Measurements from ENCODE around the gene NEMF. TPM values are rescaled to one million over a fixed set of nuclear protein-coding genes. Genes with fewer than 3 reads are reported as not detected.
"Not testable (repeated sequence)": the region's sequence is repeated elsewhere in the genome, so short reads cannot be mapped to it uniquely, and the experiment has no call there.

The NEMF gene
- total RNA-seq, 2 donors from 2014 or later: 43.9 to 45.2 TPM

DNA sequence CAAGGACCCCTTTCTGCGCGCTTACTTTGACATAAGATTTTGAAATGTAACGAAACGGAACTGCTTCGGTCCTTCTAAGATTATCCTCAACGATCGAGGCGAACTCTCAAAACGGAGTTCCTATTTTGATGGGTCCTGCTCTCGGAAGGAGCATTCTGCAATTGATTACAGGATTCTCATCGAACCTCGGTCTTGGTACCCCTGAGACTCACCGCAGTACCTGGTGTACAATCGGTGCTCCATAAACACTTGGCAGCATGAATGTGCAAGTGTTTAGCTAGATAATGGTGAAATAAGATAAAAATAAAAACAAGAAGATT lies 530 bp upstream of the NEMF start:
- TF ChIP-seq, protein P1, sequence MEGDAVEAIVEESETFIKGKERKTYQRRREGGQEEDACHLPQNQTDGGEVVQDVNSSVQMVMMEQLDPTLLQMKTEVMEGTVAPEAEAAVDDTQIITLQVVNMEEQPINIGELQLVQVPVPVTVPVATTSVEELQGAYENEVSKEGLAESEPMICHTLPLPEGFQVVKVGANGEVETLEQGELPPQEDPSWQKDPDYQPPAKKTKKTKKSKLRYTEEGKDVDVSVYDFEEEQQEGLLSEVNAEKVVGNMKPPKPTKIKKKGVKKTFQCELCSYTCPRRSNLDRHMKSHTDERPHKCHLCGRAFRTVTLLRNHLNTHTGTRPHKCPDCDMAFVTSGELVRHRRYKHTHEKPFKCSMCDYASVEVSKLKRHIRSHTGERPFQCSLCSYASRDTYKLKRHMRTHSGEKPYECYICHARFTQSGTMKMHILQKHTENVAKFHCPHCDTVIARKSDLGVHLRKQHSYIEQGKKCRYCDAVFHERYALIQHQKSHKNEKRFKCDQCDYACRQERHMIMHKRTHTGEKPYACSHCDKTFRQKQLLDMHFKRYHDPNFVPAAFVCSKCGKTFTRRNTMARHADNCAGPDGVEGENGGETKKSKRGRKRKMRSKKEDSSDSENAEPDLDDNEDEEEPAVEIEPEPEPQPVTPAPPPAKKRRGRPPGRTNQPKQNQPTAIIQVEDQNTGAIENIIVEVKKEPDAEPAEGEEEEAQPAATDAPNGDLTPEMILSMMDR (IDR thresholded peaks at IDR 0.05): no peak
- DNase-seq (ENCODE audit: low spot score): no peak
- peak overlapping the region; percentile 83 to 90 for H3K27ac ChIP-seq

DNA sequence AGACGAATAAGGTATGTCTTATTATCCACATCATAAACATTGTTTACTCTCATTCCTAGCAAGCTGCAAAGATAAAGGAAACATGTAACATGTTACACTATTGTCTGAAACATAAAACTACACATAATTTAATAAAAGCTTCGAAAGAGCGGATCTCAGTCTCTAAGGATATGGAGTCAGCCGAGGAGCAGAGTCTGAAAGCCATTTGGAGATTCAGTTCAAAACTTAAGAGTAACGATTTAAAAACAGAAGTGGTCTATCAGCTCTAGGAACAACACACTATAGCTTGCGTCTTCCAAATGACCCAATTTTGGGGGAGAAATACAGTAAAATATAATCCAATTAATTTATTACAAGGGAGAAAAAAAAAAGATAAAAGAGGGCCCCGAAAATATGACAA lies 775 bp downstream of the NEMF start:
- peak overlapping the region; percentile 76 to 85 for H3K4me3 ChIP-seq
- H3K36me3 ChIP-seq: peaks cover 11% of the 10 kb centered on the region
- no peaks in the 10 kb centered on the region for H3K9me3 ChIP-seq
- H3K4me1 ChIP-seq: peaks cover 0 to 29% of the 10 kb centered on the region in 2 donors
- H3K27ac ChIP-seq: peak overlapping the region; percentile 83 to 90
- no peaks in the 10 kb centered on the region for H3K27me3 ChIP-seq
- DNase-seq (ENCODE audit: low spot score): no peak
- TF ChIP-seq, protein P1 (IDR thresholded peaks at IDR 0.05): no peak

More for the DNA sequence above, 530 bp upstream of the NEMF start:
- H3K4me1 ChIP-seq: peaks cover 0 to 29% of the 10 kb centered on the region in 2 donors
- no peaks in the 10 kb centered on the region for H3K27me3 ChIP-seq
- no peaks in the 10 kb centered on the region for H3K9me3 ChIP-seq
- peak overlapping the region; percentile 76 to 85 for H3K4me3 ChIP-seq
- H3K36me3 ChIP-seq: peaks cover 11% of the 10 kb centered on the region

DNA sequence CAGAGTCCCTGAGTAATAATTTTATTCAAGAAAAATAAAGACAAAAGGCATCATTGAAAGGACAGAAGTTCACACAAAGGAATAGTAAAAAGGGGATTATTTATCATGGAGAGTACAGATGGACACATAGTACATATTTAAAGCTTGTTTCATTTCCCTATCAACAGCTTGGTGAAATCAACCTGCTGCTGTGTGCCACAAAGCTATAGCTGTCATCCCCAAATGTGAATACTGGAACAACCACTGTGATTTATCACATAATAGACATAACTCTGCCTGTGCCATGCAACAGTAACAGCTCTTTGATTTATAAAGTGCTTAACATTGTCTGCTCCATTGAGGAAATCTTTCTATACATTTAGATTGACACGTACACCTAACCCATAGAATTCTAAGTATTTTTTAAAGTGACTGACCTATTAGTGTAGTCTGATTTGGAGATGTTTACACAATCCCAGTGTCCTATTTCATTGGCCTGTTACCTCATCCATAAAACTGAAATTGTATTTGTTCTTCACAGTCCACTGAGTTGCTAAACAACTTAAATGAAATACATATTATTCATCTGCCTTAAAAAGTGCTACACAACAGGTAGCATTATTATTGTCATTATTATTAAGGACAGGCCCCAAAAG lies 3.3 kb downstream of the NEMF start:
- H3K27ac ChIP-seq: no peak overlapping the region
- TF ChIP-seq, protein P1 (IDR thresholded peaks at IDR 0.05): no peak
- H3K4me1 ChIP-seq: peaks cover 0 to 29% of the 10 kb centered on the region in 2 donors
- DNase-seq (ENCODE audit: low spot score): no peak
- H3K9me3 ChIP-seq: no peaks in the 10 kb centered on the region
- peaks cover 30% of the 10 kb centered on the region for H3K36me3 ChIP-seq
- no peaks in the 10 kb centered on the region for H3K27me3 ChIP-seq
- no peak overlapping the region for H3K4me3 ChIP-seq

DNA sequence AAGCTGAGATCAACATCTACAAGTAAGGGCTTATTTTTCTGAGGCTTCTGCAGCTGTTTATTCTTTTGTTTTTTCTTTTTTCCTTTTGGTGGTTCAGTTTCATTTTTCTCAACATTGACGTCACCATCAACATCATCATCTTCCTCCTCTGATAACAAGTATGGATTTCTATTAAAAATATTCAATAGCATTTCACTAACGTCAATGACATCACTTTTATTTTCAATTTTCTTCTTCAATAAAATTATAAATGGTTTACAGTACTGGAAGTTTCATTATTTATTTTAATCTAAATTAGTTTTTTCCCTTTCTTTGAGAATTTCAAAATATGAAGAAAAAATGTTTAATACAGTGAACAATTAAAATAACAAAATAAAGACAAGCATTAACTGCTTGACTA lies 23.9 kb downstream of the NEMF start:
- Histone ChIP-seq H3K9me3 (no peaks in the 10 kb centered on the region), H3K4me1 (no peaks in the 10 kb centered on the region), H3K27ac (no peak overlapping the region), H3K27me3 (no peaks in the 10 kb centered on the region), H3K36me3 (peaks cover 96% of the 10 kb centered on the region), H3K4me3 (no peak overlapping the region)
- DNase-seq (ENCODE audit: low spot score): no peak
- TF ChIP-seq, protein P1 (IDR thresholded peaks at IDR 0.05): no peak

DNA sequence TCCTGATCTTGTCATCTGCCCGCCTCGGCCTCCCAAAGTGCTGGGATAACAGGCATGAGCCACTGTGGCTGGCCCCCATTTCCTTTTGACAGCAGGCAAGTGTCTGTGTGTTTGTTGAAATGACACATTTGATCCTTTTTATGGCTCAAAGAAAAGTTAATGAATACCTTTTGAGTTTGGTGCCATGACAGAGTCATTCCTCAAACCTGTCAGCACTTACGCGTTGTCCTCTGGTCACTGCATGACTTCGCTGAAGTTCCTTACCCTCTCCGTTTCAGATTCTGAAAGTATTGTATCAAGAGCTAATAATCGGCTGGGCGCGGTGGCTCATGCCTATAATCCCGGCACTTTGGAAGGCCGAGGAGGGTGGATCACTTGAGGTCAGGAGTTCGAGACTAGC lies 32.4 kb downstream of the NEMF start:
- Histone ChIP-seq H3K36me3 (peaks cover 81% of the 10 kb centered on the region), H3K9me3 (peaks cover 0 to 12% of the 10 kb centered on the region in 2 donors), H3K4me3 (no peak overlapping the region), H3K4me1 (no peaks in the 10 kb centered on the region), H3K27me3 (no peaks in the 10 kb centered on the region), H3K27ac (no peak overlapping the region)
- DNase-seq (ENCODE audit: low spot score): no peak
- TF ChIP-seq, protein P1 (IDR thresholded peaks at IDR 0.05): no peak

DNA sequence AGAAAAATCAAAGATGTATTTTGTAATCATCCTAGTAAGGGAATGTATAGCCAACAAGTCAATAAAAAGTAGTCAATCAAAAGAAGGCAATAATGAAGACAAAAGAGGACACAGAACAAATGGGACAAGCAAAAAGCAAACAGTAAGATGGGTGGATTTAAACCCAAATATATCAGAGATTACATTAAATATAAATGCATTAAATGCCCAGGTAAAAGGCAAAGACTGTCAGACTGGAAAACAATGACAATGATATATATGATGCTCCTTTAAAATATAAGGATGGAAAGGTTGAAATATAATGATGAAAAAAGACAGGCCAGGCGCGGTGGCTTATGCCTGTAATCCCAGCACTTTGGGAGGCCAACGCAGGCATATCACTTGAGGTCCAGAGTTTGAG lies 35.7 kb downstream of the NEMF start:
- TF ChIP-seq, protein P1 (IDR thresholded peaks at IDR 0.05): no peak
- Histone ChIP-seq H3K27ac (no peak overlapping the region), H3K9me3 (peaks cover 0 to 12% of the 10 kb centered on the region in 2 donors), H3K4me1 (no peaks in the 10 kb centered on the region), H3K4me3 (no peak overlapping the region), H3K36me3 (peaks cover 82% of the 10 kb centered on the region), H3K27me3 (no peaks in the 10 kb centered on the region)
- no peak for DNase-seq (ENCODE audit: low spot score)

DNA sequence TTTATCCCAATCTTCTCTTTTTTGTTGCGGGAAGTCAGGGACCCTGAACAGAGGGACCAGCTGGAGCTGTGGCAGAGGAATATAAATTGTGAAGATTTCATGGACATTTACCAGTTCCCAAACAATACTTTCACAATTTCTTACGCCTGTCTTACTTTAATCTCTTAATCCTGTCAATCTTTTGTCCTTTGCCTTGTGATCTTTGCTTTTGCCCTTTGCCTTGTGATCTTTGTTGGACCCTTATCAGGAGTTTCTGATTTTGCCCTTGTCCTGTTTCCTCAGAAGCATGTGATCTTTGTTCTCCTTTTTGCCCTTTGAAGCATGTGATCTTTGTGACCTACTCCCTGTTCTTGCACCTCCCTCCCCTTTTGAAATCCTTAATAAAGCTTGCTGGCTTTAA lies 36.5 kb downstream of the NEMF start:
- not testable (repeated sequence) for H3K27ac ChIP-seq; H3K4me3 ChIP-seq; H3K27me3 ChIP-seq; H3K4me1 ChIP-seq; DNase-seq (ENCODE audit: low spot score)
- H3K36me3 ChIP-seq: peaks cover 88% of the 10 kb centered on the region
- peaks cover 0 to 12% of the 10 kb centered on the region in 2 donors for H3K9me3 ChIP-seq
